HG02623 (cell line): ENCODE measurements around the gene EEF1G.
"Not testable (repeated sequence)": the region's sequence is repeated elsewhere in the genome, so short reads cannot be mapped to it uniquely, and the experiment has no call there.

Source experiments
- ATAC-seq: cut with Tn5 transposase; IDR thresholded peaks from one replicate; pipeline ENCODE4 v1.9.1; 2021; ENCODE audit warnings: moderate library complexity; ENCODE audit not compliant: unreplicated experiment

EEF1G gene

DNA sequence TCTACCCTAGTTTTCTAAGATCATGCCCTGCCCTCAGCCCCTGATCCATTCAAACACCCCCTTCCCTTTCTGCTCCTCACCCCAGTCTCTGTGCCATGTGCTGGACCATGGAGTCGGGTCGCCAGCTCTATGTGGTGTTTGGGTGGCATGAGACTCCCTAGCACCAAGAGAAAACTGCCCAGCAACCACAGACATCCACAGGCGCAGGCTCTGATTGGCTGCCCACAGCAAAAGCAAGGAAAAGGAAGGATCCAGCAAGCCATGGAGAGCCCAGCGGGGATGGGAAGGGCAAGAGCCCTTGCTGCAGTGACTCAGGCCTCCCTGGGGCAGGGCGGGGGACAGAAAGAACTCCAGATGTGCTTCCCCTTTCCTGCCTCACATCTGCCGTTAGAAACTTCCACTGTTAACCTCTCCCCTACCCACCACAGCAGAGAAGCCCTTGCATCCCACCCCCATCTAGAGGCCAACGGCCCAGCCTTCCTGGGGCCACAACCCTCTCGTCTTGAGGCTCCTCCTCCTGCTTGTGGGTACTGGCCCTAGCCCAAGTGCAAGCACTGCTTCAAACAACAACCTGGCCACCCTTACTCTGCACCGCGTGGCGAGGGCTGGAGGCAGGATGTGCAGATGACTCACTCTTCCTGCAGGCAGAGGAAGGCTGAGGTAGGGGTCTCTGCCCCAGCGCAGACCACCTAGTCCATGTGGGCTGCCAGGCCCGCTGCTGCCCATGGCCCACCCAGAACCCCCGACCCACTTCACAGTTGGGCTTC lies 17.4 kb downstream of the EEF1G start:
- ATAC-seq: peak; percentile 30

DNA sequence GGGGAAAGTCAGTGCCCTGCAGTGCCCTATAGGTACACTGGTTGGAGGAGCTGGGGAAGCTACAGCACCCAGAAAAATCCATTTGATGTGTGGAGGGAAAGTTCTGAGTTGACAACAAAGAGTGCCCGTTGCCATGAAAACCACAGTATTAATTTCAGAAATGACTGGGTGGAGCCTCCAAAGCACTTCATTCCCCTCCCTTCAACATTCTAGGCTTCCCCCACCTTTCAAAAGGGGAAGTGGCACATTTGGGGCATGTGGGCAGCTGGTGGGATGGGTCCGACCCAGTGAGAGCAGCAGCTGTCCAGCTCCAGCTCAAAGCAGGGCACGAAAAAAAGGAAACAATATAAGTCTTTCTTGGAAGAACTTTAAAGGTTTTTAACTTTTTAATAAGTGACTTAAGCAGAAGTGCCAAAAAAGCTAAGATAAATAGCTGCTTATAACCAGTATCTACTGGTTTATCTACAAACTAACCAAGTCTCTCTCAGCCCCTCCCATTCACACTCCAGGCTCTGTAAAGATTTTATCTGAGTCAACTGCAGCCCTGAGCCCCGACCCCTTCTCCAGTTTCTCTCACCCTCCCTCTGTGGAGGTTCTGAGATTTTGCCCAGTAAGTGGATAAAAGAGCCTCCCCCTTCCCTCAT lies 18.1 kb downstream of the EEF1G start:
- ATAC-seq: no peak

DNA sequence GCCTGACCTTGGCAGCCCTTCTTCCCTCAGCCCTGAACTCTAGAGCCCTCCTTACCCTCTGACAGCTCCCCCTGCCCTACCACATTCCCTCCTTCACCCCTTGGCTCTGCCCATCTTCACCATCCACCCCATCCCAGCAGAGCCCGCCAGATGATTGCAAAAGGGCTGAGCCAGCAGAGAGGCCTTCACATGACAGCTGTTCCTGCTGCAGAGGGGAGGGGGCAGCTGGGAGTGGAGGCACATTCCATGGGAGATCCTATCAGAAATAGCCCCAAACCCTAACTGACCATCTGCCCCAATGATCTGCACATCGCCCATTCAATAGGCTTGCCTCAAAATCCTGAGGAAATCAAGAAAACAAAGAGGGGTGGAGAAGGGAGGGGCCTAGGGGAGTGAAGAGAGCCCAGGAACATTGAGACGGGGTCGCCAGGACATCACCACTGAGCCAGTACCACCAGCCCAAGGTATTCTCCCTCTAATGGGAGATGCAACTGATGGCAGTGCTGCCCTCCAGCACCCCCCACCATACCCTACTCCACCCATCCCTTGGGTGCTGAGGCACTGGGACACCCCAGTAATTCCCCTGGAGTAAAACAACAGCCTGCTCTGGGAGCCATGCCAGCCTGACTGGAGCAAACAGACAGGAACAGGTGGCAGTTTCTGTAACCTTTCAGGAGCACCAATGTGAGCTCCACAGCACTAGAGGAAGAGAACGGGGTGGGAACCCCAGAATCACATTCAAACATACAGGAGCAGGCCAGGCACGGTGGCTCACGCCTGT lies 19.1 kb downstream of the EEF1G start:
- no peak for ATAC-seq

DNA sequence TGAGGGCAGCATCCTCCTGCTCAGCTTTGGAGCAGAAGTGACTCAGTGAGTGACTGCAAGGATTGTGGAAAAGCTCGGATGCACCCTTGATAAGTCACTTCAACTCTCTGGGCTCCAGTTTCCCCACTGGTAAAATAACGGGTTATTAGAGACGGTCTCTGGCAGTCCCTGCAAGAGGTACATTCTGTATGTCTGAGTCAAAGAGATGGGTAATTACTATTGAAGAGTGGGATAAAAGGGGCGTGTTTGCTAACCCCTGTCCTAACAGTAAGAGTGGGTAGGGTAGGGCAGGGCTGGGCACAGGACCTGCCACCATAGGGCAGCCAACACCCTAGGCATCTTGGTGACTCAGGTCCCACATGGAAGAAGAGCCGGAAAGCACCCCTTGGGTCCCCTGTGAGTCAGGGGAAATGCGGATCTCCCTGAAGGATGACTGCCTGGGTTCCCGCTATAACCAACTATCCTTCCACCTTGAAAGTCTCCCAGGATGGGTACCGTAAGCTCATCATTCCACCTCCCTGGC lies 19.8 kb downstream of the EEF1G start:
- no peak for ATAC-seq

DNA sequence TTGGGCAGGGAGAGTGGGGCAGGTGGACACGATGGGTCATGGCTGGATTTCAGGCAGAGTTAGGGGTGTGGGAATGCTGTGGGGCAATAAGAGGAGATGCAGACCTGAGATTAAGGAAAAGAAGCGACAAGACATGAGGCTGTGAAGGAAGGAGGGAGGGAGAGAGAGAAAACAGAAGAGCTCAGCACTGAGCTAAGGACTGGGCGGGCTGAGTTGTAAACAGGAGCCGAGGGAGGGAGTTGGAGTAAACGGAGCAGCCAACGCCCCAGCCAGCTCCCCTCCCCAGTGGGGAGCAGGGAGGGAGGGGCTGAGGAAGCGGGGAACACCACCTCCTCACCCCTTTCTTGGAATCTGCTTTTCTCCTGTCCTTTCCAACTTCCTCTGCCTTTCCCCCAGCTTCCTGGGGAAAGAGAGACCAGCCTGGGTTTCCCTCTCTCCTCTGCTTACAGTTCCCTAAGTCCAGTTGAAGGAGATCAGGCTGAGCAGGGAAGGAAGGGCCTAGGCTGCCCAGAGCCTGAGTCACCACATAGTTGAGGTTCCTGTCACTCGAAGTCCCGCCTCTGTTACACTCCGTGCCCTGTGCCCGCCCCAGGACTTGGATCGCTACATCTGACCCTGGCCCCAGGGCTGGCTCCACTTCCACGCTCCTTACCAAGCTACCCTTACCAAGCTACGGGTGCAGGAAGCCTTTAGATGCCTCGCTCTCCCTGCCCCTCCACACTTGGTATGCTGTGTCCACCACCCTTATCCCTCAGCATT lies 20.4 kb downstream of the EEF1G start:
- no peak for ATAC-seq

DNA sequence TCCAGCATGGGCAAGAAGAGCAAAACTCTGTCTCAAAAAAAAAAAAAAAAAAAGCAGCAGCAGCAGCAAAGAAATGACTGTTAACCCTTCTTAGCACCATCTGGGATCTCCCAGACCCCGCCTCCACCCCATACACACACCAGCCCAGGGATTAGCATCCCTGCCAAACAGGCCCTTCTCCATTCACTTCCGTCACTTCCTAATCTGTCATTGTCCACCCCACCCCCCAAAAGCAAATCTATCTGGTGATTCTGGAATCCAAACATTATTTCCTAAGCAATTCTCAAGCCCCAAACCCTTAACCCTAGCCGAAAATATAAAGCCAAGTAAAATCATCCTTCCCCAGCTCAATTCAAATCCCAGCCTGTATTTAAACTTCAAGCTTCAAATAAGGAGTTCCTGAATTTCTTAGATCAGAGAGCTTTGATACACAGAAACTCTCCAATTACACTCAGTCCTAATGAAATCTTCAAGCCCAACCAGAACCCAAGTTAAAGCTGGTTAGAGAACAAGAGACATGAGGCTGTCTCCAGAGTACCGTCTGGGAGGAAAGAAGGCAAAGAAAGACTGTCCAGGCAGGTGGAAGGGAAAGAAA lies 21.1 kb downstream of the EEF1G start:
- ATAC-seq: no peak

DNA sequence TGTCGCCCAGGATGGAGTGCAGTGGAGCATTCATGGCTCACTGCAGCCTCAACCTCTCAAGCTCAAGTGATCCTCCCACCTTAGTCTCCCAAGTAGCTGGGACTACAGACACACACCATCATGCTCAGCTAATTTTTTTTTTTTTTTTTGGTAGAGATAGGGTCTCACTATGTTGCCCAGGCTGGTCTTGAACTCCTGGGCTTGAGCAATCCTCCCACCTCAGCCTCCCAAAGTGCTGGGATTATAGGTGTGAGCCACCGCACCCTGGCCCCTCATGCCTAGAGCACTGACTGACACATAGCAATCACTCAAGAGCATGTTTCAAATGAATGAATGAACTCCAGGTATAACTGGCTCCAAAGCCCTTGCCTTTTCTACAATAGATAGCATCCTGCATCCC lies 23.2 kb downstream of the EEF1G start:
- not testable (repeated sequence) for ATAC-seq

DNA sequence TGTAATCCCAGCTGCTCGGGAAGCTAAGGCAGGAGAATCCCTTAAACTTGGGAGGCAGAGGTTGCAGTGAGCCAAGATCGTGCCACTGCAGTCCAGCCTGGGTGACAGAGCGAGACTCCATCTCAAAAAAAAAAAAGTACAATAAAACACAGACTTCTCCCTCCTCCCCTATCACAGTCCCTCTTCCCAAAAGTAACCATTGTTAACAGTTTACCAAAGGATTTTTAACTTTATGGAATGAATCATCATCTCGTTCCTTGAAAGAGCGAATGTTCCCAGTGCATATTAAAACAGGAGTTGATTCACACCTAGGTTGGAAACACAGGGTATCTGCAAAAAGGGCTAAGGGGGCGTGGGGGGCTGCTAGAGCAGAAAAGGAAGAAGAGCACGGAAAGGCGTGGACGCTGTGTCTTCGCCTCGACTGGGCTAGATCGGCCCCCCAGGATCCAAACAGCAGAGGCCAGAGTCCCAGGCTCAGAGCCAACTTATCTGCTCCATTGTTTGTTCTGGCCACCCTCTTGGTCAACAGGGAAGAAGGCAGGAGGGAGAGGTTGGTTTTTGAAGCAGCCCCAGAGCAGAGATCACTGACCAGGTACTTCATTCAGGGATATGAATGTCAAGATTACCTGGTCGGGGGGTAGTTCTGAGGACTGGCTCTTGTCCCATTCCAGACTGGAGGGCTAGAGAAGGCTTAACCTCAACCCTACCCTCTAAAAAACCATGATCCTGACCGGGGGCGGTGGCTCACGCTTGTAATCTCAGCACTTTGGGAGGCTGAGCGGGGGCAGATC lies 25.0 kb downstream of the EEF1G start:
- no peak for ATAC-seq

DNA sequence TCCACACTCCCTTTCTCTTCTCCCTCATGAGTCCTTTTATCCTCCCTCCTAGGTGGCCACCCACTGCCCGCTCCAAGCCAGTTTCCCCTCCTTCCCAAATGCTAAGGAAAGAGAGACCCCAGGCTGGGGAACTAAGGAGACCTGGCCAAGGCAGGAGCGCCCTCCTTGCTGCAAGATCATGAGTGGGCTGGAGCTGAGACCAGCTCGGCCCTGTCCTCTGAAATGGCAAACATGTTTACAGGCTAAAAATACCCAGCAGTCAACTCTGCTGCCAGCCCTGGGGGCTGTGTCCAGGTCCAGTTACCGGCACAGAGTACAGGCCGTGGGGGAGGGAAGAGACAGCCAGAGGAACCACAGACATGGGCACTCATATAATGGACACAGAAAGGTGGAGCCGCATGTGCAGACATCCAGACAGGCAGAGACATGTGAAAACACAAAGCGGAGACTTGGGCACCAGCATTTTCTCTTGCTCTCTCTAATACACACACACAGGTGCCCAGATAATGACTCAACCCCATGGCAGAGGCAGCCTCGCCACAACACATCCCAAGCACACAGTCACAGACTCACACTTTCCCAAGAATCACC lies 25.9 kb downstream of the EEF1G start:
- ATAC-seq: no peak

DNA sequence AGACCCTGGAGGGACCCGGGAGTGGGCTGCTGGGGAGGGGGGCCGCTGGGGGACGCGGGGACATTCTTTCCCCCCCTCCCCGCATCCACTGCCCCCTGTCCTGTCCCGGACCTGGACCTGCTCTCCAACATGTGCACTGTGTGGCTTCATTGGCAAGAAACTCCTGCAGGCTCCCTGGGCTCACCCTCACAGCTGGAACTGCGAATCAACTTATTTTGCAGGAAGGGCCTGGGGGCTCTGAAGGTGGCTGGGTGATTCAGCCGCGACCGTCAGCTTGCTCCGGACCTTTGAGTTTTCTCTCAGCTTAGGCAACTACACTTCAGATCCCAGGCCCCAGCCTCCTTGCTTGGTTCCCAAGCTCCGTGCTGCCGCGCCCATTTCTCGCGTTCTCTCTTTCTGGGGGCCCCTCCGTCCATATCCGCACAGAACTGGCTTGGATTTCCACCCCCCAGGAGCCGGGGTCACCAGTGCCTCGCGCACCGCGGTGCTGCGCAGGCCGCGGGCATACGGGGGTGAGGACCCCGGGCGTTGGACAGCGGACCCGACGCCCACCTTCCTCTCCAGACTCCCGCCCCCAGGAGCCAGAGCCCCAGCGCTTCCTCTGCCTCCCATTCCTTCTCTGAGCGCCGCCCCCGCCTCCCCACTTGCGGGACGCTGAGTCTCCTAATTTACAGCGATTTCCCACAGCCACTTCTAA lies 26.6 kb downstream of the EEF1G start:
- ATAC-seq: no peak

DNA sequence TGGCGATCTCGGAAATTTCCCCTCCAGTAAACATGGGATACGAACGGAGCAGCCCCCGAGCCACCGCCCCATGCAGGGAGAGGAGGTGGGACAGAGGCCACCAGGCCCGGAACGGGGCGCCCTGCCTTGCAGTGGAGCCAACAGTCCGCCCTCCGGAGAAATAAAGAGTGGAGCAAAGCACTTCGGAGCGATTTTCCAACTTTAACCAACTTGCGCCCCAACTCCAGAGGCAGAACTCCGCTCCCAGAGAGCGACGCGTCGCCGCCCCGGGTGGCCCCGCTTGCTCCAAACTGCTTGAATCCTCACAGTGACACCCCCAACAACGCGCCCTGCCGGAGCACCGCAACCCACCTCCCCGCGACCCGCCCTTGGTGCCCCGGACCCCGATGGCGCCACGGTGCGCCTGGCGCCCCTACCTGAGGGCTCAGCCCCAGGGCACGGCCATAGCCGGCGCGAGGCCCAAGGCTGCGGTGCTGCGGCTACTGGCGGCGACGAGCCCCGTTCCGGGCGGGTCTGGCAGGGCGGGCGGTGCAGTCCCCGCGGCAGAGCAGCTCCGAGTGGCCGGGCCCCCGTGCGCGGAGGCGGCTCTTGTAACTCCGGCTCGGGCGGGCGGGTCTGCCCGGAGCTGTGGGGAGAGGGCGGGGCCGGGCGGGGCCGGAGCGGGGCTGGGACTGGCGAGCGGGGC lies 27.3 kb downstream of the EEF1G start, which contains the start of gene AHNAK:
Gene AHNAK, minus strand, starts transcription at position 563 of the 685 bp plus-strand sequence. CDS start 10,708 bp downstream, outside the sequence.
- no peak for ATAC-seq

DNA sequence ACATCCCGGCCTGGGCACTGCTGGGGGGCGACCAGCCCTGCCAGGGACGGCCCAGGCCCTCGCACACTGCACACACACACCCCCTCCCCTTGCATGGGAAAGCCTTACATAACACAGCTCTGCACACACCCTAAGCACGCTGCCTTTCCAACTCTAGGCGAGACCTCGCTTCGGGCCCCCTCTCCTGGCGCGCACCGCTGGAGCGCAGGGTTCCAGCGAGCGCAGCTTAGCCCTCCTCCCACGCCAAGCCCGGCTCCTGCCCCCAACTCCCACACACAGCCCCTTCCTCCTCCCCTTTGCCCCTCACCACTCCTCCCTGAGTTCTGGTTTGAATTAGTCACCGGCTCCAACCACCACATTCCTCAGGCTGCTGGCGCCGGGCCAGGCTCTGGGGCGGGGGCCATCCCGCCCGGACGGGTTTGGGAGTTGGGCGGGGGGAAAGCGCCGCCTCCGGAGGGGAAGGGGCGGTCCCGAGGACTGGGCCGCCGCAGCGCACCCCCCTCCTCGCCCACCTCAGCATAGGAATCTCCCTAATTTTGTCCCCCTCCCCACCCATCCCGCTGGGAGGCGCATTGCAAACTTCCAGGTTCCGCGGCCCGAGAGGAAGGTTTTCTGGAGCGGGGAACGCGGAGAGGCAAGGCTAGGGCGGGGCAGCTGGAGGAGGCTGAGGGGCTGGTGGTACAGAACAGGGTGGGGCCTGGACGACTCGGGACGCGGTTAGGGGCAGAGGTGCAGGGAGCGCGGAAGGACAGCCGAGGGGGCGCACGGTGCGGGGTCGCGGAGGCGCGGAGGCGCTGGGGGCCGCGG lies 28.1 kb downstream of the EEF1G start:
- no peak for ATAC-seq

DNA sequence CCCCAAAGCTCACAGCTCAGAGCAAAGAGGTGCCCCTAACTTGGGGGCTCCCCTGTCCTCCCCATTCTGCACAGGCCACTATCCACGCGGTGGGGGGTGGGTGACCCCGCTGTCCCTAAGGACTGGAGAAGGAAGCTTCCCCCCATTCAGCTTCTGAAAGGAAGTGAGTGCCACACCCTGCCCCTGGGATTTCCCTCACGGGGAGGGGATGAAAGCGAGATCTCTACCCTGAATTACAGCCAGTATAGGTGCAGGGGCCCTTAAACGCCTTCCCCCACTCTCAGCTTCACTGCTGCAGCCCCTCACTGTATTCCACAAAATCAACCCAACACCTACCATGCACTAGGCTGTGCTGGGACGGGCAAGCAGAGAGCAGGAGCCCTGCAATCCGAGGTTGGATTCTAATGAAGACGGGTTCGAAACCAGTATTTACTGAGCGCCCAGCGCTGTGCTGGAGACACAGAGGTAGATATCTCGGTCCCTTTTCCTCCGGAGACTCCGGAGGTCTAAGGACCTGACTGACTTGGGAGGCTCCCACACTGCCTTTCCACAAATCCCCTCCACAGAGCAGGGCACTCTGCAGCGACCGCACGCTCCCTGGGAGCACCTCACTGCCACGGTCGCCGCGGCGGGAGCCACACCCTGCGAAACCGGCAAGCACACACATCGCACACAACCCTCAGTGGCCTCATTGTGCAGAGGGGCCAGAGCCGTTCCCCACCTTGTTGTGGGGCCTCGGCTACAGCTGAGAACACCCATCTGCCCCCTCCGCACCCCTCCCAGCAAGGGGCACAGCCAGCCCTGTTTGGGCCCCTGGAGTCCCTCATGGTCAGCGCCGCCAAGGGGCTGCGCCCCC lies 28.9 kb downstream of the EEF1G start:
- ATAC-seq: no peak

DNA sequence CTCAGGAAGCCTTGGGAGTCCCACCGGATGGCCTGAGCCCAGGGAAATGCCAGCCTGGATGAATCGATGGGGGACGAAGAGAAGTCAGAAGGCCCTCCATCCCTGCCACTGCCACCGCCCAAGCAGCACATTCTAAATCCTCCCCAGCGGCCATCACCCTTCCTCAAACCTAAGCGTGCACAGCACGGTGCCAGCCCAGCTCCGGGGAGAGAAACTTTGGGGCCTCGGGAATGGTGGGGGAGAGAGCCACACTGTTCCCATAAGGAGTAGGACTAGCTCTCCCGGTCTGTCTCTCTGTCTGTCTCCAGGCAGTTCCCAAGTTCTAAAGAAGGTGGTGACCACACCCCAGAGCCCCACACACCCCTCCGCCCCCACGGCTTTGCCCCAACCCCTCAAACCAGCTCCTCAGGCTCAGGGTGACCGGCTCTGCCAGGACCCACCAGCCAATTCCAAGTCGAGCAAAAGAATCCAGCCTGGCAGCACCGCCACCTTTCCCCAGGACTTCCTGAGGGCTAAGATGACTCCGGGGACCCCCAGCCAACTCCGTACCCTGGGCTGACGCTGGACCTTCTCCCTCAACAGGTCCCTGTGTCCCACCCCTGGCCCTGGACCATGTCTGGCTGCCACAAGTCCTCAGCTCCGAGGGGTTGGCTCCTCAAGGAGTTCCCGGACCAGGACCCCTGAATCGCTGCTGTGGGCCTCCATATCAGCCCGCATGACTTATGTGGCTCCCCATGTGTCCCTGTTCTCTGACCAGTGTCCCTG lies 29.8 kb downstream of the EEF1G start:
- ATAC-seq: no peak

DNA sequence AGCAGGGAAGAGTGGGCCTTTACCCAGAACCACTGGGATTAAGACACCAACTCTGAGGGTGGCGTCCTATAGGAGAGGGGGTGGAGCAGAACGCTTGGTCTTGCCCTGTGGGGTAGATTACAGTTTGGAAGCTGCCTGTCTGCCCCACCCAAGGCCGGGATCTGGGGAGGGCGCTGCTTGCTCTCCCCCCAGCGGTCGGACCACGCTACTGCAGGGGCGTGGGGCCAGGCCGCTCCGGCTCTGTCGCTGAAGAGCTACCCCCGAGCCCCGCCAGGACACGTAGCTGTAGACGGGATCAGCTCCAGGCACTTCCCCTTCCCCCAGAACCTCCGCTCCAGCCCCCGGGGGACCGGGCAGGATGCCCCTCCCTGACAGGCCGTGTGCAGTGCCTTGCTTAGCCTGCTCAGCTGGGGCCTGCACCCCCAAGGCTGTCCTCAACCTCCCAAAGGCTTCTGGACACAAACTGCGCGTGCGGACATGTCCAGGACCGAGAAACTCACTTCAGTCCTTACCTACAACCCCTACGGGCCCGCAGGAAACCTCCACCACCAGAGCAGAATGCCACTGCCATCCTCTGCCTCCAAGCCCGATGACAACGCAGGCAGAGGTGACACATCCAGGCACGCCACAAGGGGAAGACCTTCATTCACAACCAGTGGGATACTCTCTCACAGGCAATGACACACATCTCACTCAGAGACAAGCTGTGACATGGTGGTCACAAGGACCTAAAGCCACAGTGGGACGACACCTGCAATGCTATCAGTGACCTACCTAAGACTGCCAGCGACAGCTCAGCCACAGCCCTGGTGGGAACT lies 30.7 kb downstream of the EEF1G start:
- no peak for ATAC-seq
